Measurements from ENCODE around the gene PIMREG.

Gene PIMREG, protein sequence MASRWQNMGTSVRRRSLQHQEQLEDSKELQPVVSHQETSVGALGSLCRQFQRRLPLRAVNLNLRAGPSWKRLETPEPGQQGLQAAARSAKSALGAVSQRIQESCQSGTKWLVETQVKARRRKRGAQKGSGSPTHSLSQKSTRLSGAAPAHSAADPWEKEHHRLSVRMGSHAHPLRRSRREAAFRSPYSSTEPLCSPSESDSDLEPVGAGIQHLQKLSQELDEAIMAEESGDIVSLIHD

DNA sequence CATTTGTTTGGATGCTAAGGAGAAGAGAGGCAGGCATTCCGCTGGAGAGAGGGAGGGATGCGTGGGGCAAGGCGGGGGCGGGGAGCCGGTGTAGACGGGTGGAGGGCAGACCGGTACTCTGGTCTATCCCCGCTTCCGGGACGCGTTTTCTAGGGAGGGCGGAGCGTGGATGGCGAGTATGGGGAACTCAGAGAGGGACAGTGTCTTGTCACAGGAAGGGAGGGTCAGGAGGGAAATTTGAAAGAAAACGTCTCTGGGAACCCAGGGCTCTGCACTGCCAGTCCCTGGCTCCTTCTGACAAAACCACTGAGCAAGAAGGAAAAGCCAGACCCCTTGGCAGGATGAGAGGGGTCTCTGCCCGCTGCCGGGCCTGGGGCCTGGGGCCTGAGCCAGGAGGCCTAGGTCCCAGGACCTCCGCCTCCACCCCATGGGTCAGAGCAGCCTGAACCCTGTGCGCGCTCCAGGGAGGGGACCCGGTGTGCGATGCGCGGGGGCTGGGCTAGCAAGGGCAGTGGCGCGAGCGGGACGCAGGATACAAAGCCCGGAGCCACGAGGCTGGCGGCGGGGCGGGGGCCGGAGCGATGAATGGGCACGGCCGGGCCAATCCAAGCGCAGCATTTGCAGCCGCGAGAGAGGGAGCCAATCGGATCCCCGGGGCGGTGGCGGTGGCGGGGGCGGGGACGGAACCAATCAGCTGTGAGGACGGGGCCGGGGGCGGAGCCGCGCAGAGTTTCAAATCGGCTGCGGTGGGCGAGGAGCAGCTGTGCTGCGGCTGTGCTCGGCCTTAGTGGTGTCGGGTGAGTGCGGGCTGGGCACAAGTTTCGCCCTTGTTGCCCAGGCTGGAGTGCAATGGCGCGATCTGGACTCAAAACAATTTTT is at the start of gene PIMREG:
PIMREG (plus strand) TSS at position 764 of the 879 bp plus-strand sequence. CDS start 656 bp downstream, outside the sequence.
- DNase-seq (ENCODE audit: low read depth in 2 of 2) = peak; percentile 82 to 84

DNA sequence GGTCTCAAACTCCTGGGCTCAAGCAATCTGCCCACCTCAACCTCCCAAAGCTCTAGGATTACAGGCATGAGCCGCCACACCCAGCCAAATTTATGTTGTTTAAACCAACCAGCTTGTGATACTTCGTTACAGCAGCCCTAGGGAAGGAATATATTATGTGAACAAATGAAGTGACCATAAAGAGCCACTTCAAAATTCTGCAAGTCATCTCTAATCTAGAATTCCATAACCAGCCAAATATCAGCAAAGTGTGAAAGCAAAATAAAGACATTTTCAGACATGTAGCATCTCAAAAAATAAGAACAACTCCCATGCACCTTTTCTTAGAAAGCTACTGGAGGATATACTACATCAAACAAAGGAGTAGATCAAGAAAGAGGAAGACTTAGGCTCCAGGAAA is 45.3 kb upstream of the PIMREG start:
- no peak for DNase-seq (ENCODE audit: low read depth in 2 of 2)

DNA sequence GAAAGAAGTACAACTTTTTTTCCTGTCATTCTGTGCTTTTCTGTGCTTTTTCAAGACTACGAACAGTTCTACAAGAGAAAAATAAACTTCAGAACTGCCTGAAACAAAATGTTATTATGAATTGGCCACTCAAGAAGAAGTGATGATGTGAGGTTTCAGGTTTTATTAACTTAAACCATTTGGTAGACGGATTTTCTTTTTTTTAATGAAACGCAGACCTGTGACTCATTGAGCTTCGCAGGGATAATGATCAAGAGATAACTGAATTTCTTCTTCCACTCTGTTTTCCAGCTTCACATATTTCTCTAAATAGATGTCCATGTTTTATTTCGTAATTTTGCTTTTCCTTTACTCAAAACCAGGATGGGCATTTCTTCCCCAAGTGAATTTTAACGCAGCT is 42.0 kb upstream of the PIMREG start:
- peak; percentile 42 to 48 for DNase-seq (ENCODE audit: low read depth in 2 of 2)

DNA sequence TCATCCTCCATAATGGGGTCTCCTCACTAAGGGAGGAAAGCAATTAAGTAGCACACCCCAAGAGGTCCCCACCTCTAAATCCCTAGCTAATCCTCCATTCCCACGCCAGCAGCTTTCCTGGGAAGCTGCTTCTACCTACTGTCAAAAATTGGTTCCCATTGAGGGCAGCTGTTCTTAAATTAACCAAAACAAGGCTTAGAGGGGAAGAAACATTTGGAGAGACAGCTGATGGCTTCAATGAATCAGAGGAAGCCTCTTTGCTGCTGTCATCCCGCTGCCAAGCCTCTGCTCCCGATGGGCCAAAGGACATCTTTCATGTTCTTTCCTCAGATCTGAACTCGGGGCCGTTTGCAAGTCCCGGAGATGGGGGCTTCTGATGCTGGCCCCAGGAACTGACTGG is 36.0 kb upstream of the PIMREG start:
- DNase-seq (ENCODE audit: low read depth in 2 of 2) = no peak

DNA sequence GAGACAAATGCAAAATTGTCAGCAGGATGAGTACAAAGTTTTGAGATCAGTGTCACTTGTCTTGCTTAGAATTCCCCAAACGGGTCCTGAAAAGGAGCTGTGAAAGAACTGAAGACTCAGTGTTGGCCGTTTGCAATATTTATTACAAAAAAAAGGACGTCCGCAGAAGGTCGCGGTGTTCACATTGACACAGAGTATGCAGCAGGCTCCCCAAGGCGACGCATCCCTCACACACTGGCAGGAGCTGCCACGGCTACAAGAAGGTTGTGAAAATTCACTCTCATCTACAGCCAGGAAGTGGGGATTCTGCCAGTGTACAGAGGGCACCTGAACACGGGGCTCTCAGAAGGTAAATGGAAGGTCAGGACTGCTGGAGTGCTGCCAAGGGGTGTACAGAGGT is 35.5 kb upstream of the PIMREG start:
- DNase-seq (ENCODE audit: low read depth in 2 of 2) = no peak

DNA sequence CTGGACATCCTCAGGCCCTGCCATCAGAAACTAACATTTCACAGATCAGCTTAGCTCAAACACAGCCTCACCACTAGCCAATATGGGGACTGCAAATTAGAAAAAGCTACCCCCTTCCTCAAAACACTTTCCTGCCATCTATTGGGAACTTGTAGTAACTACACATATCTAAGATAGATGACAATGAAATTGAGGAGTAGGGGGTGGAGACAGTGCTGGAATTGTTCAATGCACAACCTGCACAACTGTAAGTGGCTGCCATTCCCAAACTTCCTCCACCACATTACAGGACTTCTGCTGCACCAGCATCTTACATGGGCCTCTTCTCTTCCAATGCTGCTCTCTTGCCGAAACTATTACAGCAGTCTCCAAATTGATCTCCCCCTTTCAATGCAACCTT is 31.2 kb upstream of the PIMREG start:
- DNase-seq (ENCODE audit: low read depth in 2 of 2) = peak; percentile 12 to 21

DNA sequence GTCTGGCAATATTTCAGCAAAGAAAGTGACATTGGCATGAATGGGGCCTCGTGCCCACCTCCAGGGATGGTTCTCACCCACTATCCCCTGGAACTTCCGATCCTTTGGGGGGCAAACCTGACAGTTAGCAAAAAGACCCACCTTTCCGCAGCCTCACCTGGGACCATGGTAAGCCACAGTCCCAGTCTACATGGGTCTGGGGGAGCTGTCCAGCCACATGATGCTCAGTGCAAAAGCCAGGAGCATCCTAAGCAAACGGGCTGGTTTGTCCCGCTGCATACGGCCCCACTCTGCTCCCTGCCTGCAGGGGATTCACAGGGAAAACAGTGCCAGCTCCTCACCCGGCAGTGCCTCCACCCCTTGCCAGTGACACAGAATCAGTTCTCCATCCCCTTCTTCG is 28.6 kb upstream of the PIMREG start:
- no peak for DNase-seq (ENCODE audit: low read depth in 2 of 2)

DNA sequence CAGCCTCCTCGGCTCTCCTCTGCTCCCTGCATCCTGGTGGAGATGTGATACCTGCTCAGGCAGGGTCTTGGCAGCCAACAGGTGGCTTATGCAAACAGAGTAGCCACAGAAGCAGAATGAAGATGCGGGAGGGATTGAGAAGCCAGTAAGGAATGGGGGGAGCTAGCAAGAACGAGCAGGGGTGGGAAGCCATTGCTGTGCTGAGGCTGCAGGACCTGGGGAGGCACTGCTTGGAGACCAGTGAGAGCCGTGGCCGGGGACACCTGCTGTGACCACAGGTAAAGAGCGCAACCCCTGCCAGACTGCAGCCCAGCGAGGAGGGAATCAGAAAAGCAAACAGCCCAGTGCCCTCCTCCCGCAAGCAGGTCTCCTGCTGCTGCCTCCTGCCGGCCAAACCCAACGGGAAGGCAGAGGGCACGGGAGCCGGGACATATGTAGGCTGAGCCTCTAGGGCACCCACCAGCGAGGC is 24.0 kb upstream of the PIMREG start:
- DNase-seq (ENCODE audit: low read depth in 2 of 2) = no peak

DNA sequence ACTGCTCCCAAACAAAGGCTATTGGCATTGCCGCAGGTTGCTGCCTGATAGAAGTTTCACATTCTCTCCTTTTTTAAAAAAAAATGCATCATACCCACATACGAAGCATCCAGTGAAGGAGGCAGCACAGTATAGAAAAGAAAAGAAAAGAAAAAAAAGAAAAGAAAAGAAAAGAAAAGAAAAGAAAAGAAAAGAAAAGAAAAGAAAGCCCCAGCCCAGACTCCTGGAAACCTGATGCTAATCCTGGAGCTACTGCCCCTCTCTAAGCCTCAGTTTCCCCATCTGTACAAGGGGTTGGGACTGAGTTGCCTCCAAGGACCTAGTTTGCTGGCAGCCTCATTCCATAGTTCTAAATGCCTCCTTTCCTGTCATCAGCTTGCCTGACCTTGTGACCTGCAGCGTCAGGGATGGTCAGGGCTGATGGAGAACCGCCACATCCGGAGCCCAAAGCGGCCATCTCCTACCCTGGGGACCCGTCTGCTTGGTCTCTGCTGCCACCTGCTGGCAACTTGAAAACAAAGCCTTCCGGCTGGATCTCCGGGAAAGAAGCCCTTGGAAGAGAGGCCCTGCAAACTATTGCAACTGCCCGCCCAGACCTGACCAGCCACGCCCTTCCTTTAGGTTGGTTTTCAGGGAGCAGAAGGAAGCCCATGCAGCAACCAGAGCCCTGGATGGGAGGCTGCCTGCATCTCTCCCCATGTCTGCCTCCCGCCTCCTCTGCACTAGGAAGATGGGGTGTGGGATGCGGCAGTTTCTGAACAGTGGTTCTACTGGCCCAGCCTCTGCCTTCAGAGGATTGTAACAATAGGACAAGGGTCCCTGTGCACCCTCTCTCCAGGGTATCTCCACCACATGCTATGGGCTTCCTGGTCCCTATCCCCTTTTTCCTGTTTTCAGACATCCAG is 22.3 kb upstream of the PIMREG start:
- peak in 1 of 2 experiments; percentile 26 for DNase-seq (ENCODE audit: low read depth in 2 of 2)

DNA sequence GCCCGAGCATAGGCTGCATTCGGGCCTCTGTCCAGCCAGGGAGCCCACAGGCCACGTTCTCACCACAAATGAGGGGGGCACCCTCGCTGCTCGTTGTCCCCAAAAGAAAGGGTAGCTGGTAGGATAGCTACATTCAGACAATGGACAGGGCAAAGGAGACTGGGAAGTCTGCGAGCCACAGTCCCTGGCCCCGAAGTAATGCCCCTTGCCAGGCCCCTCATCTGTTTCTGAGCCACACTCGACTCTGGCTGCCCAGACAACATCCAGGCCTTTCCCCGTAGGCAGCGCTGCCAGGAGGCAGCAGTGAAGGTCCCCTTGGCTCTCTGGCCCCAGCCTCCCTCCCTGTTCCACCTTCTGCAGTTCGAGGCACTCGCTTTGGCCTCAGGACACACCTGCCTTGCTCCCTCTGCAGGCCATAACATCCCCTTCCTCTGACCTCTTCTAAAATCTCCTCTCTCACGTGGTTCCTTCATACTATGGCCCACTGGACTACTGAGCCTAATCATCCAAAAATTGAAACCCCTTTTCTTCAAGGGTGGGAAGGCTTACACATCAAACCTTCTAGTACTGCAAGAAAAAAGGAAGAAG is 21.5 kb upstream of the PIMREG start:
- no peak for DNase-seq (ENCODE audit: low read depth in 2 of 2)

DNA sequence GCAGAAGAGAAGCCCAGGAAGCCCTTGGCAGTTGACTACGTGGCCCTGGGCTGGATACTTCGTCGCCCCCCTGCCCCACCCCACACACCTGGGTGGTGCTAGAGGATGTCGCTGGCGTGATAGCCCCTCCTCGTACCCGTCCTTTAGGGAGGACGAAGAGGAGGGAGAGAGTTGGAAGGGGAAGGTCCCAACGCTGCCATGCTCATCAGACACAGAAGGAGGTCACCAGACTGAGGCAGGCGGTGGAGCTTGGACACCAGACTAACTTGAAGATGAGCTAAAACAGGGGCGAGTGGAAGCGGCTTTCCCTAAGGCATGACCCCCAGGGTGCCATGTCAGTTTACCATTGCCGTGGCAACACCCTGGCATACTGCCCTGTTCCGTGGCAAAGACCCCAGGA is 20.3 kb upstream of the PIMREG start:
- DNase-seq (ENCODE audit: low read depth in 2 of 2) = no peak

DNA sequence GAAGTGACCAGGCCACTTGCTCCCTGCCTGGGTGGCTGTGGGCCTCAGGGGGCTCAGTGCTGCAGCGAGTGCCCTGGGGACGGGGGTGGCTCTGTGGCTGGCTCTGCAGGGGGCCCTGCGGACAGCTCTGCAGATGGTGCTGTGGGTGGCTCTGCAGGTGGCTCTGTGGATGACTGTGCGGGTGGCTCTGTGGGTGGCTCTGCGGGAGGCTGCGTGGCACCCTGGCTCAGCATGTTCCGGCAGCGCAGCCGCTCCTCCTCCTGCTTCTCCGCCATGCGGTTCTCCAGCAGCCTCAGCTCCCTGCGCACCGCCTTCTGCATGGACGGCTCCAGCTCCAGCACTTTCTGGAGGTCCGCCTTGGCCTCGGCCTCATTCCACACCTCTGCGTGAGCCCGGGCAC is 18.8 kb upstream of the PIMREG start:
- no peak for DNase-seq (ENCODE audit: low read depth in 2 of 2)

DNA sequence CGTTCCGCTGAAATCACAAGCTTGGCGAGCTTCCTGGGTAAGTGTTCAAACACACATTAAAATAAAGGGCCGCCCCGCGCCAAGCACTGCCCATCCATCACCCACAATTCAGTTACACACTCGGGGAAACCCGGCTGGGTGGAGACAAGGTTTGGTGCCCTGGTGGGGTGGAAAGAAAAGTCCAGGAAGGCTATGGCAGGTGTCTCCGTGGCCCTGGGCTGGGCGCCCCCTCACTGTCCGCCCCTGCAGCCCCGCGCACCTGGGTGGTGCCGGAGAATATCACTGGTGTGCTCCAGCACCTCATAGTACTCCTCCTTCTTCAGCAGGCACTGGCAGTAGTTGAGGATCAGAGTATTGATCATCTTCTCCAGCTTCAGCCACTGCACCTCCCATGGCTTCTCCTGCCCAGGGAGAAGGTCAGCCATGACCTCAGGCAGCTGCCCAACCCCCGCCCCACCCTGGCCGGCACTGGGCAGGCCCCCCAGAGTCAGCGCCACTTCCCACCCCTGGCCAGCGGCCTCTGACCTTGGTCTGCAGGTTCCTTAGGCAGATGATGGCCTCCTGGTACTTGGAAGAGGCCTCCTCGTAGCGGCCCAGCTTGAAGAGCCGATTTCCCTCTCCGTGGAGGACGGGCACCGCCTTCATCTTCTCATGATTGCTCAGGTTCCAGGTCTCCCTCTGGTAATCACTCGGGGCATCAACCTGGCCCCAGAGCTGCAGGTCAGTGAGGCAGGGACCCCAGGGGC is 17.7 kb upstream of the PIMREG start:
- DNase-seq (ENCODE audit: low read depth in 2 of 2) = no peak

DNA sequence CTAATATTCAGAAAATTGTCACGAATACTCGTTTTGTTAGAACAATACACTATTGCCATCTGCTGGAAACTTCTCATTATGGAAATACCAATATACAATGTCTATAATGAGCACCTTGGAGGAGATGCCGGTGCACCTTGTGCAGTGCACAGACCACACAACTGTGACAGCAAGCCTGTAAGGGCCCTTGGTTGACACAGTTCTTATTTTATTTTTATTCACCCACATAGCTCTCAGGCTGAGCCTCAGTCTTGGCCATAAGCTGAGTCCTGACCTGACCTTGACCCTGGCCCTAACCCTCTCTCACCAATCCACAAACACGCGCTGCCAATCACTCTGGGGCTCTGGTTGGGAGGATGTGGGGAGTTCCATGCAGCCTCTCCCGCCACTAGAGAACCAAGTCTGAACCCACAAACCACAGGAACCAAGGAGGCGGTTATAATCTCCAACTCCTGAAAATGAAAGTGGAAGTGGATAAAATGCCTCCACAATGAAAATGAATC is 16.9 kb upstream of the PIMREG start:
- DNase-seq (ENCODE audit: low read depth in 2 of 2) = no peak

DNA sequence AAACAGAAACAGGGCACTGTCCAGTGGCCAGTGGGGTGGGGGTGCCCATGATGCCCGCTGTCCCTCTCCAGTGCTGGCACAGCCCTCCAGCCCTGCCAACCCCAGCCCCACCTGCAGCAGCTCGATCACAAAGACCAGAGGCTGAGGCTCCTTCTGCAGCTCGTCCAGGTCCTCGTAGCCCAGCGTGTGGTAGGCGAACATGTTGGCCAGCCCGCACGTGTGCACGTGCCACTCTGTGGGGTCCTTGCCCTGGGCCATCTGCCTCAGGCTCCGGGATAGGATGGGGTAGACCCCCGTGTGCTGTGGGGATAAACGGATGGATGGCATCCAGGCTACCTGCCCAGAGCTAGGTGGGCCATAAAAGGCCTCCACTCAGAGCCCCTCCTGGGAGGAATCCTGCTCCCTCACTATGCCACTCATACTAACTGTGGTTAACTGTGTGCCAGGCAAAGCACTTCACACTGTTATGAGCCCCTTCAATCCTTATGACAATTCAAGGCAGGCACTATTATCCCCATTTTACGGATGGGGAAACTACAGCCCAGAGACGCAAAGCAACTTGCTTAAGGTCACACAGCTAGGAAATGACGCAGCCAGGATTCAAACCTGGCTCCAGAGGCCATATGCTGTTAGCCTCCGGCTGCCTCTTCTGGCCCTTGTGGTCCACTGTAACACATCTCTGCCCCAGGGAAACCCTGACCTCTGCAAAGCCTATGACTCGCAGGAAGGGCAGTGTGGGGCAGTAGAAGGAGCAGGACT is 15.9 kb upstream of the PIMREG start:
- no peak for DNase-seq (ENCODE audit: low read depth in 2 of 2)

DNA sequence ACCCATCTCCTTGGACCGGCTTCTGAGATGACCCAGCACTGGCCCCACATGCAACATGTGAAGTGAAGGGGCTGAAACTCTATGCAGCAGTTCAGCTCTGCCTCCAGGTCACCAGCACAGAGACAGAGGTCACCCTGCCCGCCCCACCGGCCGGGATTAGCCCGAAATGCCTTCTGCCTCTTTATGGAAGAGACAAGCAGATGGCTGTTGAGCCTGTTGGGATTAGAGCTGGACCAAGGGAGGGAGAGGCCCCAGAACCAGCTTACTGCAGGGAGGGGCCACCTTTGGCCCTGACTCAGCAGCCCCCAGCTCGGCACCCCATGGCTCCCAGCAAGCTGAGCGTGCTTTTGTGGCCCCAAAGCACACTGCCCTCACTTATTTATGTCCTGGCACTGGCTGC is 15.0 kb upstream of the PIMREG start:
- no peak for DNase-seq (ENCODE audit: low read depth in 2 of 2)

DNA sequence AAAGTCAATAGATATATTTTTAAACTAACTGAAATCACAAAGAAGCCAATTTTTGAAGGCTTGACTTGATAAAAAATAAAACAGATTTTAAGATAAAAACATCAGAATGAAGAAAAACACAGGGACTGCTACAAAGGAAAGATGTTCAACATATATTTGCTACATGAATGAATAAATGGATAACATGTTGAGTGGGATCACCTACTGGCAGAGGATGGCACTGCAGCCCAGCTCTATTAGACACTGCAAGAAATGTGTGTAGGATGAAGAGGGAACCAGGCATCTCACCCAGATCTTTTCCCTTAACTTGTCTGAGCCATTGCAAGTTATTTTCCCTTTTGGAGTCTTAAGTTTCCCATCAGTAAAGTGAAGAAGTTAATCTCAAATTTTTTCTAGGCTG is 13.5 kb upstream of the PIMREG start:
- DNase-seq (ENCODE audit: low read depth in 2 of 2) = no peak

DNA sequence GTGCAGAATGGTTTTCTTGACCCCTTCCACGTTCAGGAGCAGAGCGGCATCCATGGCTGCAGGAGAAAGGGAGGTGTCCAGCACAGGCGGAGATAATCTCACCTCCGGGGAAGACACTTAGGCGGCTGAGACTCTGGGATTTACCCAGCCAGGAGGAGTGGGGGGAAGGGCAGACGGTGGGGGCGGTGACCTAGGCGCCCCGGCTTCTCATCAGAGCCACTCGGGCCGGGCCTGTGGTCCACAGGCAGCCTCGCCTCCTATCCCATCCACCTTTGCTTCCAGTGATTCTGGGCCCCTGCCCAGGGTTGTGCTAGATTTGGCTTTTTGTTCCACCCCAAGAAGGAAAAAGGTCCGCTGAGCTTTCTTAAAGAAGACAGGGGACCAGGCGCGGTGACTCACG is 9.2 kb upstream of the PIMREG start, which contains the start of gene AIPL1:
AIPL1 (minus strand) TSS at position 71 of the 400 bp plus-strand sequence; CDS start at position 54, 17 bp downstream.
- no peak for DNase-seq (ENCODE audit: low read depth in 2 of 2)

DNA sequence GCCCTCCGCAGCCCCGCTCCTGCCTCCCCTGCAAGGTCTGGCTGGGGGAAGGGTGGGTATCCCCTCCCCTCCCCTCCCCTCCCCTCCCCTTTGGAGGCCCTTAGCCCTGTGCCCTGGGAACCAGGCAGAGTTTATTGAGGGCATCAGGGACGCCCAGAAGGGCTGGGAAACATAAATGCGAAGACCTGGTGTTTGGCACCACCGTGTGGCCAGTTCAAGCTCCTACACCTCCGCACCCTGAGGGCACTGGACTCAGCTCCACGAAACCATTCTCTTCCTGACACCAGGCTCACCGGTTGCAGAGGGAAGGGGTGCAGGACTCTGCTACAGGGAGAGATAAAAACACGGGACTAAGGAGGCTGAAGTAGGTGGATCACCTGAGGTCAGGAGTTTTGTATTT is 8.3 kb upstream of the PIMREG start:
- no peak for DNase-seq (ENCODE audit: low read depth in 2 of 2)

DNA sequence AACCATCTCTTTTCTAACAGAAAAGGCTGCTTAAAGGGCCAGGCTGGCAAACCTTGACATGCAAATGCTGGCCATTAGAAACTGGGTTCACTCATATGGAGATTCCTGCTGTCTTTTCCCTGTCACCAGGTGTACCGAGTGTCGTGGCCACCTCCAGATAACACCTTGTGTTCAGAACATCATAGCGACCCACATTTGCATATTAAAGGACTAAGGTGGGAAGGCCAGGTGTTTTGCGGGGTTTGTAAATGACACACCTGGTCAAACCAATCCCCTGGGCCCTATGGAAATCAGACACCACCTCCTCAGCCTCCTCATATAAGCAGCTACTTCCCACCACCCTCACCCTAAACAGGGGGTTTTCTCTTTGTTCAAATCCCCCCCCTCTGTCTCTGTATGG is 6.8 kb upstream of the PIMREG start:
- no peak for DNase-seq (ENCODE audit: low read depth in 2 of 2)

Data from fibroblast of skin of left quadriceps (primary cell).